HG03342 (cell line): ENCODE measurements around the gene SH3BP1.

Experiments
- ATAC-seq: cut with Tn5 transposase; IDR thresholded peaks from one replicate; pipeline ENCODE4 v1.9.1; 2021; ENCODE audit warnings: mild to moderate bottlenecking, moderate library complexity; ENCODE audit not compliant: unreplicated experiment

The SH3BP1 gene

GRCh38 chr22:37703906-37704305 is 64.4 kb downstream of the SH3BP1 start:
- ATAC-seq, result no peak

- no peak for ATAC-seq
Observed at GRCh38 chr22:37704645-37705044, 65.2 kb downstream of the SH3BP1 start.

GRCh38 chr22:37705205-37705604 is 65.7 kb downstream of the SH3BP1 start:
- no peak for ATAC-seq
